Activated CD8-positive, alpha-beta memory T cell treated with anti-CD3 and anti-CD28 coated beads, Interleukin-2, amount 50 U/mL, for 48 hours (primary cell): ENCODE measurements around the gene HBD.

ENCODE experiments used
- DNase-seq: peaks from one replicate; pipeline ENCODE4 v3.0.0-alpha.2; 2020

The HBD gene

GRCh38 chr11:5231111-5231510 is 3.2 kb downstream of the HBD start:
- no peak for DNase-seq

- no peak for DNase-seq
Measured at GRCh38 chr11:5230266-5230665, 4.0 kb downstream of the HBD start.

GRCh38 chr11:5229796-5230195 is 4.5 kb downstream of the HBD start:
- no peak for DNase-seq

- DNase-seq: no peak
Measured at GRCh38 chr11:5229356-5229755, 4.9 kb downstream of the HBD start.

- no peak for DNase-seq
Measured at GRCh38 chr11:5228124-5228523, 6.2 kb downstream of the HBD start.

GRCh38 chr11:5227681-5228080 is 6.6 kb downstream of the HBD start:
- DNase-seq: no peak

- DNase-seq: no peak
Measured at GRCh38 chr11:5226732-5227310, 7.5 kb downstream of the HBD start, which contains the start of gene HBB. TSS of gene HBB (minus strand) at chr11:5227071. CDS start at chr11:5227021, 50 bp downstream.

GRCh38 chr11:5225480-5225871 is 8.8 kb downstream of the HBD start:
- DNase-seq: no peak

- no peak for DNase-seq
Measured at GRCh38 chr11:5224538-5225479, 9.5 kb downstream of the HBD start.

- no peak for DNase-seq
Measured at GRCh38 chr11:5223686-5224085, 10.6 kb downstream of the HBD start.

- DNase-seq: no peak
Measured at GRCh38 chr11:5223146-5223545, 11.1 kb downstream of the HBD start.

- no peak for DNase-seq
Measured at GRCh38 chr11:5210376-5210885, 23.9 kb downstream of the HBD start.

GRCh38 chr11:5204787-5205186 is 29.5 kb downstream of the HBD start:
- DNase-seq: no peak

GRCh38 chr11:5203366-5203765 is 30.9 kb downstream of the HBD start:
- no peak for DNase-seq

GRCh38 chr11:5200582-5200981 is 33.7 kb downstream of the HBD start, which contains the start of gene OR51V1:
TSS of gene OR51V1 (minus strand) at chr11:5200682. CDS start at chr11:5200682, 0 bp downstream.
- DNase-seq: no peak

GRCh38 chr11:5198285-5198684 is 36.0 kb downstream of the HBD start:
- DNase-seq: no peak

GRCh38 chr11:5197536-5197935 is 36.7 kb downstream of the HBD start:
- no peak for DNase-seq

GRCh38 chr11:5196731-5197130 is 37.6 kb downstream of the HBD start:
- DNase-seq: no peak

- no peak for DNase-seq
Measured at GRCh38 chr11:5196067-5196466, 38.2 kb downstream of the HBD start.

- DNase-seq: no peak
Measured at GRCh38 chr11:5192738-5193137, 41.5 kb downstream of the HBD start.

GRCh38 chr11:5188201-5188600 is 46.1 kb downstream of the HBD start:
- no peak for DNase-seq
